ENCODE results near the gene SEMA4F. TPM values are rescaled to one million over a fixed set of nuclear protein-coding genes. Genes with fewer than 3 reads are reported as not detected.
A peak's percentile ranks its signal among the peaks of the same experiment; 100 is the strongest.

The SEMA4F gene
- total RNA-seq, 1 experiment from 2014 or later = 6.6 TPM

GRCh38 chr2:74645344-74645743, 8.7 kb upstream of the SEMA4F start:
- no peak overlapping the region for H3K4ac ChIP-seq (ENCODE audit: low read depth, low read length)
- H3K9ac ChIP-seq (ENCODE audit: extremely low read depth, insufficient read length, low read length) = no peak overlapping the region
- H2BK12ac ChIP-seq (ENCODE audit: insufficient read length, low read depth, low read length) = no peak overlapping the region
- Mint-ChIP-seq H3K27me3 (ENCODE audit: low read depth) (peaks cover 20% of the 10 kb centered on the region), H3K4me3 (no peak overlapping the region), H3K4me1 (peaks cover 16 to 18% of the 10 kb centered on the region in 2 experiments), H3K36me3 (ENCODE audit: insufficient read depth in 1 of 3, low read depth in 3 of 3) (no peaks in the 10 kb centered on the region), H3K9me3 (peaks cover 2 to 13% of the 10 kb centered on the region in 2 experiments; a peak in 2 of 5 replicates), H3K27ac (peak overlapping the region in 1 of 3 experiments; percentile 31; a peak in 1 of 7 replicates)
- H3K27ac ChIP-seq (ENCODE audit: insufficient read length, low read depth, low read length) = no peak overlapping the region
- H3K23me2 ChIP-seq (ENCODE audit: insufficient read length, low read depth, low read length, poor library complexity, severe bottlenecking) = no peaks in the 10 kb centered on the region
- H3K27me3 ChIP-seq (ENCODE audit: insufficient read depth, low read length) = no peaks in the 10 kb centered on the region
- DNase-seq = no peak
- no peak overlapping the region for H2AFZ ChIP-seq (ENCODE audit: low read length)
- no peak overlapping the region for H2BK5ac ChIP-seq (ENCODE audit: insufficient read length, low read length)
- TF ChIP-seq CTCF (conservative IDR thresholded peaks at IDR 0.05) = no peak
- no peaks in the 10 kb centered on the region for H3K4me1 ChIP-seq (ENCODE audit: insufficient read depth, low read length)
- H3K9me3 ChIP-seq (ENCODE audit: control insufficient read depth, low read depth, low read length) = no peaks in the 10 kb centered on the region
- H3K14ac ChIP-seq (ENCODE audit: insufficient read depth, low read length) = no peak overlapping the region
- H4K91ac ChIP-seq (ENCODE audit: insufficient read length, low read depth, low read length) = no peak overlapping the region
- no peak overlapping the region for H2BK20ac ChIP-seq (ENCODE audit: low read depth, low read length, poor library complexity, severe bottlenecking)
- H3T11ph ChIP-seq (ENCODE audit: low read length) = no peak overlapping the region
- H3K18ac ChIP-seq (ENCODE audit: insufficient read length, low read depth, low read length) = no peak overlapping the region
- no peak overlapping the region for H2BK15ac ChIP-seq (ENCODE audit: low read depth, low read length)
- H3K56ac ChIP-seq (ENCODE audit: insufficient read length, low read depth, low read length) = no peak overlapping the region
- no peak overlapping the region for H4K8ac ChIP-seq (replicated peaks; ENCODE audit: insufficient read length, low read depth, low read length)
- WGBS (ENCODE audit: extremely low coverage, insufficient read length, low lambda C conversion rate) = no CpG with 5 or more reads among the region's 4 CpGs
- H4K5ac ChIP-seq (ENCODE audit: insufficient read length, low read depth, low read length) = no peak overlapping the region
- no peaks in the 10 kb centered on the region for H4K20me1 ChIP-seq (ENCODE audit: control insufficient read depth, insufficient read depth, insufficient read length)
- no peak overlapping the region for H3K23ac ChIP-seq (ENCODE audit: insufficient read length, low read depth, low read length)
- no peak overlapping the region for H3K4me2 ChIP-seq (ENCODE audit: insufficient read depth, insufficient read length, low read length)
- no peaks in the 10 kb centered on the region for H3K79me1 ChIP-seq (ENCODE audit: insufficient read depth, low read depth, low read length, poor library complexity, severe bottlenecking)
- no peaks in the 10 kb centered on the region for H3K79me2 ChIP-seq (ENCODE audit: insufficient read depth, low read length)
- H2AK5ac ChIP-seq (ENCODE audit: insufficient read length, low read length) = no peak overlapping the region
- H2BK120ac ChIP-seq (ENCODE audit: low read depth, low read length, poor library complexity, severe bottlenecking) = no peak overlapping the region

All from H9 (cell line).